ENCODE results near the gene ATF1.
"Not testable (repeated sequence)": the region's sequence is repeated elsewhere in the genome, so short reads cannot be mapped to it uniquely, and the experiment has no call there.

ATF1 gene

GRCh38 chr12:50790081-50790480, 26.2 kb downstream of the ATF1 start:
- DNase-seq (ENCODE audit: low read depth in 4 of 4, low spot score in 1 of 4): no peak

GRCh38 chr12:50799908-50800307, 36.0 kb downstream of the ATF1 start:
- no peak for DNase-seq (ENCODE audit: low read depth in 4 of 4, low spot score in 1 of 4)

DNA sequence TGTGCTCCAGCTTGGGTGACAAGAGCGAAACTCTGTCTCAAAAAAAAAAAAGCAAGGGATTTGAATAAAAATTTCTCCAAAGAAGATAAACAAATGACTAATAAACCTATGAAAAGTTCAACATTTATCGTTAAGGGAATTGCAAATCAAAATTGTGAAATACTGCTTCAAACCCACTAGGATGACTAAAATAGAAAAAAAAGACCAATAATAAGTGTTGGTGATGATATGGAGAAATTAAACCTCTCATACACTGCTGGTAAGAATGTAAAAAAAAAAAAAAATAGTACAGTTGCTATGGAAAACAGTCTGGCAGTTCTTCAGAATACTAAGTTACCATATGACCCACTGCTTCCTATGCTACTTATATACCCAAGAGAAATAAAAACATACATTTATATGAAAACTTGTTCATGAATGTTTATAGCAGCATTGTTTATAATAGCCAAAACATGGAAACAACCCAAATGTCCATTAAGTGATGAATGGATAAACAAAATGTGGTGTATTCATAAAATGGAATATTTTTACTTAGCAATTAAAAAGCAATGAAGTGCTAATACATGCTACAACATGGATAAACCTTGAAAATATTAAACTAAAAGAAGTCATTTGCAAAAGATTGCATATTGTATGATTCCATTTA, 39.5 kb downstream of the ATF1 start:
- no peak for DNase-seq (ENCODE audit: low read depth in 4 of 4, low spot score in 1 of 4)

DNA sequence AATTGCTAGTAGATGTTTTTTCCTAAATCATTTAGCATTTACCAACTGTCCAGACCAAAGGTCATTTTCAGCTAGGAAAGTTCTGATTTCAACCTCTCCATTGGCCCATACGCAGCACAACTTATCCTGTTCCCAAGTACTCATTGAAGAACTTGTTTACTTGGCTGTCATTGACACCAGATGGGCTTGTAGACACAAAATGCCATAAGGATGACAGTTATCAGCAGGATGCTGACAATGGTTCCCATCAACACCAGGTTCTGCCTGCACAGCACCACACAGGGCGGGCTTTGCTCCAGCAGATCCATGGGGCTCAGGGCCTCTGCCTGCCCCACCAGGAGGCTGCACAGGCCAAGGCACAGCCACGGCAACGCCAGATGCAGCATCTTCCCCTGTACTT, 42.3 kb downstream of the ATF1 start:
- no peak for DNase-seq (ENCODE audit: low read depth in 4 of 4, low spot score in 1 of 4)

- not testable (repeated sequence) for DNase-seq (ENCODE audit: low read depth in 4 of 4, low spot score in 1 of 4)
Observed at GRCh38 chr12:50809131-50809530, 45.2 kb downstream of the ATF1 start.

- not testable (repeated sequence) for DNase-seq (ENCODE audit: low read depth in 4 of 4, low spot score in 1 of 4)
Observed at GRCh38 chr12:50814921-50815320, 51.0 kb downstream of the ATF1 start.

DNA sequence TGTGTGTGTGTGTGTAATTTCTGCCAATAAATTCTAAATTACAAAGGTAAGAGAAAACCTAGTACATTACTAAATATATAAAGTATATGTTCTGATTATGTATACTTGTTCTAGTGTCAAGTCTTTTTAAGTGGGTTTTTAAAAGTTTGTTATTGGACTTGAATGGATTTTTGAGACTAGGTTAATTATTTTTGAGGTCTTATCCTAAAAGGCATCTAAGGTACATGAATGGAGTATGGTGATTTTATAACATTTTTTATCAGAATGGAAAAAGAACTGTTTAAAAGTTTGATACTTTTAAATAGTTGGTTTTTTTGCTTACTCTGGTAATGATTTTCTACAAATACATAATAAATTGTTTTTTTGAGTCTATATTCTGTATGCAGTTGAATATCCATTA, 56.3 kb downstream of the ATF1 start:
- DNase-seq (ENCODE audit: low read depth in 4 of 4, low spot score in 1 of 4): no peak

DNA sequence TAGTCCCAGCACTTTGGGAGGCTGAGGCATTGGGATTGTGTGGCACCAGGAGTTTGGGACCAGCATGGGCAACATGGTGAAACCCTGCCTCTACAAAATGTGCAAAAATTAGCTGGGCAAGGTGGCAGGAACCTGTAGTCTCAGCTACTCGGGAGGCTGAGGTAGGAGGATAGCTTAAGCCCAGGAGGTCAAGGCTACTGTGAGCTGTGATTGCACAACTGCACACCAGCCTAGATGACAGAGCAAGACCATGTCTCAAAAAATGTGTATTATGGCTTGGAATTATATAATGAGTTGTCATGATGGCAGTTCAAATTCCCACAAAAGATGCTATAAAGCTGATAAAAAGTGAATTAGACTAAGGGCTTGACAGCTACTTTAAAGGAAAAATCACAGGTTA, 58.2 kb downstream of the ATF1 start:
- DNase-seq (ENCODE audit: low read depth in 4 of 4, low spot score in 1 of 4): no peak

- not testable (repeated sequence) for DNase-seq (ENCODE audit: low read depth in 4 of 4, low spot score in 1 of 4)
Observed at GRCh38 chr12:50823724-50824123, 59.8 kb downstream of the ATF1 start.

GRCh38 chr12:50824914-50825313, 61.0 kb downstream of the ATF1 start:
- DNase-seq (ENCODE audit: low read depth in 4 of 4, low spot score in 1 of 4): no peak

DNA sequence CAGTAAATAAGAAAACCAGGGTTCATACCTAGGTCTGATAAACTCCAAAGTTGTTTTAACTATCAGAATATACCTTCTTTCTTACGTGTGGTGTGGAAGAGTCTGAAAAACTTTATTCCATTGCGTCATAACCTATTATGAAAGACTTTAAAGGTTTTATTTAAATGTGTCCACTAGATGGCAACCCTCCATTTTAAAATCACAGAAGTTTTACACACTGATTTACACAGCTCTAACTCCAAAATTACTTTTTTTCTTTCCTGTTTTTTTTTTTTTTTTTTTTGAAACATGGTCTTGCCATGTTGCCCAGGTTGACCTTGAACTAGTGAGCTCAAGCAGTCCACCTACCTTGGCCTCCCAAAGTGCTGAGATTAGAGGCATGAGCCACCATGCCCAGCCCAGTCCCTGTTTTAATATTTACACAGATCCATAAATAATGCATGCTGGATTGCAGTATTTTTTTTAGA, 61.5 kb downstream of the ATF1 start:
- DNase-seq (ENCODE audit: low read depth in 4 of 4, low spot score in 1 of 4): no peak

GRCh38 chr12:50828121-50828520, 64.2 kb downstream of the ATF1 start:
- no peak for DNase-seq (ENCODE audit: low read depth in 4 of 4, low spot score in 1 of 4)

- no peak for DNase-seq (ENCODE audit: low read depth in 4 of 4, low spot score in 1 of 4)
Observed at GRCh38 chr12:50828886-50829285, 65.0 kb downstream of the ATF1 start.

DNA sequence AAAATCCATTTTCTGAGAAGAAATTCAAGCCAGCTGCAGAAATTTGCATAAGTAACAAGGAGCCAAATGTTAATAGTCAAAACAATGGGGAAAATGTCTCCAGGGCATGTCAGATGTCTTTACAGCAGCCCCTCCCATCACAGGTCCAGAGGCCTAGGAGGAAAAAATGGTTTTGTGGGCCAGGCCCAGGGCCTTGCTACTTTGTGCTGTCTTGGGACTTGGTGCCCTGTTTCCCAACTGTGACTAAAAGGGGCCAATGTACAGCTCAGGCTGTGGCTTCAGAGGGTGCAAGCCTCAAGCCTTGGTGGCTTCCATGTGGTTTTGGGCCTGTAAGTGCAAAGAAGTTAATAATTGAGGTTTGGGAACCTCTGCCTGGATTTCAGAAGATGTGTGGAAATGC, 69.9 kb downstream of the ATF1 start:
- DNase-seq (ENCODE audit: low read depth in 4 of 4, low spot score in 1 of 4): not testable (repeated sequence)

DNA sequence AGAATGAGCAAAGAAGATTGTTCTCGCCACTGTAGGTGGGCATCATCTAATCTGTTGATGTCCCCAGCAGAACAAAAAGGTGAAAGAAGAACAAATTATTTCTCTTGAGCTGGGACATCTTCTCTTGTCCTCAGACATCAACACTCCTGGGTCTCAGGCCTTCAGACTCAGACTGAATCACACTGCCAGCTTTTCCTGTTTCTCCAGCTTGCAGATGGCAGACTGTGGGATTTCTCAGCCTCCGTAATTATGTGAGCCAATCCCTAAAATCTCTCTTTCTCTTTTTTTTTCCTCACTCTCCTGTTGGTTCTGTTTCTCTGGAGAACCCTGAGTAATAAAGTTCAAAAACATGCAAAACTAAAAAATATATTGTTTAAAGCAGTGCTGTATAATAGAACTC, 75.1 kb downstream of the ATF1 start:
- no peak for DNase-seq (ENCODE audit: low read depth in 4 of 4, low spot score in 1 of 4)

GRCh38 chr12:50840809-50841487, 77.0 kb downstream of the ATF1 start:
- DNase-seq (ENCODE audit: low read depth in 4 of 4, low spot score in 1 of 4): no peak

- no peak for DNase-seq (ENCODE audit: low read depth in 4 of 4, low spot score in 1 of 4)
Observed at GRCh38 chr12:50841716-50842531, 78.0 kb downstream of the ATF1 start.

GRCh38 chr12:50842637-50843493, 79.0 kb downstream of the ATF1 start, which contains the start of gene TMPRSS12:
TSS of gene TMPRSS12 (plus strand) at chr12:50842926. CDS start at chr12:50842965, 39 bp downstream.
- DNase-seq (ENCODE audit: low read depth in 4 of 4, low spot score in 1 of 4): no peak

- no peak for DNase-seq (ENCODE audit: low read depth in 4 of 4, low spot score in 1 of 4)
Observed at GRCh38 chr12:50845021-50845647, 81.2 kb downstream of the ATF1 start.

DNA sequence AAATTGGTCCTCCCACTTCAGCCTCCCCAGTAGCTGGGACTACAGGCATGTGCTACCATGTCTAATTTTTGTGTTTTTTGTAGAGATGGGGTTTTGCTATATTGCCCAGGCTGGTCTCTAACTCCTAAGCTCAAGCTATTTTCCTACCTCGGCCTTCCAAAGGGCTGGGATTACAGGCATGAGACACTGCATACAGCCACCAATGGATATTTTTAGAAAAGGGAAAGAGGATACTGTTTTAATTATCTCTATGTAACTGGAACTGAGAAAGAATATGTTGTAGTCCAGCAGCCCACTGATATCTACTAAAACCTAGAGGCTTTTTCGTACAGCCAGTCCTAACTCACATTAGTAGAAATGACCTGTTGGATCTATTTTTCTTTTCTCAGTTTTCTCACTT, 85.1 kb downstream of the ATF1 start:
- DNase-seq (ENCODE audit: low read depth in 4 of 4, low spot score in 1 of 4): no peak

All from stimulated activated CD4-positive, alpha-beta T cell treated with anti-CD3 and anti-CD28 coated beads, Interleukin-1b, Interleukin-23, amount 100 ng/mL, for 24 hours (primary cell).